Parathyroid adenoma (tissue), 2 donors: ENCODE results near the gene CCDC83.

Source experiments
- H2AFZ ChIP-seq: fragments of 300-600 bp; sonication (generic); one replicate; pipeline ENCODE4 v1.7.0; 2017; ENCODE audit warnings: antibody characterized with exemption, mild to moderate bottlenecking
- H3K27ac ChIP-seq: fragments of 300-600 bp; sonication (generic); one replicate; pipeline ENCODE4 v1.7.0; 2017
- H3K27me3 ChIP-seq: fragments of 300-600 bp; sonication (generic); one replicate; pipeline ENCODE4 v1.7.0; 2017; ENCODE audit warnings: low read length; ENCODE audit not compliant: control insufficient read depth, insufficient read depth
- H3K36me3 ChIP-seq: fragments of 300-600 bp; sonication (generic); one replicate; pipeline ENCODE4 v1.7.0; 2017; ENCODE audit warnings: low read length; ENCODE audit not compliant: control insufficient read depth, insufficient read depth
- H3K4me1 ChIP-seq: fragments of 300-600 bp; sonication (generic); one replicate; pipeline ENCODE4 v1.7.0; 2017; ENCODE audit warnings: control low read depth
- H3K4me2 ChIP-seq: fragments of 300-600 bp; sonication (generic); one replicate; pipeline ENCODE4 v1.7.0; 2017; ENCODE audit warnings: low read length
- H3K4me3 ChIP-seq: fragments of 300-600 bp; sonication (generic); one replicate; pipeline ENCODE4 v1.7.0; 2017; ENCODE audit warnings: low read depth, low read length
- H3K79me2 ChIP-seq: fragments of 300-600 bp; sonication (generic); one replicate; pipeline ENCODE4 v1.7.0; 2017; ENCODE audit warnings: control low read depth
- H3K9ac ChIP-seq: fragments of 300-600 bp; sonication (generic); one replicate; pipeline ENCODE4 v1.7.0; 2017; ENCODE audit warnings: mild to moderate bottlenecking
- H3K9me3 ChIP-seq: fragments of 300-600 bp; sonication (generic); one replicate; pipeline ENCODE4 v1.7.0; 2017; ENCODE audit warnings: low read length; ENCODE audit not compliant: control insufficient read depth
- TF ChIP-seq, protein P1 (sequence below): fragments of 300-600 bp; sonication (generic); IDR thresholded peaks from one replicate; pipeline ENCODE4 v1.7.0; 2017; ENCODE audit warnings: antibody characterized with exemption, mild to moderate bottlenecking
- donor health status: primary hyperparathyroidism.

The CCDC83 gene

DNA sequence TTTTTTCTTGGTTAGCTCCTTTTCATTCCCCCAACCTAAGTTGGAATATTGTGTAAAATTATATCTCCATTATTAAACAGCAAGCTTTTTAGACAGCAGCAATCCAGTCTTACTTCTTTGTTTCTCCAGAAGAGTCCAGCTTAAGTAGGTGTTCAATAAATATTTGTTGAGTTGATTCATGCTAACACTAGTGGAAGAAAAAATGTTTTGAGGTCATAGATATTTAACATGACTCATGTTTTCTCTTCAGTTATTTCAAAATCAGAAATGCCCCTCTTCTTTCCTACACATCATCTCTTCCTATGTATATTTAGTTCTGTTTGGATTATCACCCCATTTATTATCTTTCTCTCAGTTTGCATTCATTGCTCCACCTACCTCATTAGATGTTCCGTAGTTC lies 20.3 kb downstream of the CCDC83 start:
- no peak overlapping the region for H3K9ac ChIP-seq
- no peaks in the 10 kb centered on the region for H3K79me2 ChIP-seq
- TF ChIP-seq, protein P1, sequence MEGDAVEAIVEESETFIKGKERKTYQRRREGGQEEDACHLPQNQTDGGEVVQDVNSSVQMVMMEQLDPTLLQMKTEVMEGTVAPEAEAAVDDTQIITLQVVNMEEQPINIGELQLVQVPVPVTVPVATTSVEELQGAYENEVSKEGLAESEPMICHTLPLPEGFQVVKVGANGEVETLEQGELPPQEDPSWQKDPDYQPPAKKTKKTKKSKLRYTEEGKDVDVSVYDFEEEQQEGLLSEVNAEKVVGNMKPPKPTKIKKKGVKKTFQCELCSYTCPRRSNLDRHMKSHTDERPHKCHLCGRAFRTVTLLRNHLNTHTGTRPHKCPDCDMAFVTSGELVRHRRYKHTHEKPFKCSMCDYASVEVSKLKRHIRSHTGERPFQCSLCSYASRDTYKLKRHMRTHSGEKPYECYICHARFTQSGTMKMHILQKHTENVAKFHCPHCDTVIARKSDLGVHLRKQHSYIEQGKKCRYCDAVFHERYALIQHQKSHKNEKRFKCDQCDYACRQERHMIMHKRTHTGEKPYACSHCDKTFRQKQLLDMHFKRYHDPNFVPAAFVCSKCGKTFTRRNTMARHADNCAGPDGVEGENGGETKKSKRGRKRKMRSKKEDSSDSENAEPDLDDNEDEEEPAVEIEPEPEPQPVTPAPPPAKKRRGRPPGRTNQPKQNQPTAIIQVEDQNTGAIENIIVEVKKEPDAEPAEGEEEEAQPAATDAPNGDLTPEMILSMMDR: no peak
- H3K36me3 ChIP-seq: no peaks in the 10 kb centered on the region
- H3K27me3 ChIP-seq: no peaks in the 10 kb centered on the region
- H3K27ac ChIP-seq: no peak overlapping the region
- H3K4me2 ChIP-seq: no peak overlapping the region
- no peak overlapping the region for H3K4me3 ChIP-seq
- no peaks in the 10 kb centered on the region for H3K4me1 ChIP-seq
- H2AFZ ChIP-seq: no peak overlapping the region
- no peaks in the 10 kb centered on the region for H3K9me3 ChIP-seq

DNA sequence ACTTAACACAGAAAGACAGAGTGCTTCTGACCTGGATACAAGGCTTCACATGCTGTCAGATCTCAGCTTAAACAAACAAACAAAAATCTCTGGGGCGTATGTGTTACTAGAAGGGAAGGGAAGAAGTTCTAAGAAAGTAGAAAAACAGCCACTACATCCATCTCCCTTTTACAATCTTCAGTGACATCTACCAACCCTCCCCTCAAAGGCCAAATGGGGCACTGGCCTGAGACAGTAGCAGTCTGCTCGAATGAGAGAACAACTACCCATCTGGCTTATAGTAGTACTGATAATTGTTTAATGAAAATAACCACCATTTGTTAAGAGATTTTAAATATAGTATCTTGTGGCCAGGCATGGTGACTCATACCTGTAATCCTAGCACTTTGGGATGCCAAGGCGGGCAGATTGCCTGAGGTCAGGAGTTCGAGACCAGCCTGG lies 29.4 kb downstream of the CCDC83 start:
- TF ChIP-seq, protein P1: no peak

DNA sequence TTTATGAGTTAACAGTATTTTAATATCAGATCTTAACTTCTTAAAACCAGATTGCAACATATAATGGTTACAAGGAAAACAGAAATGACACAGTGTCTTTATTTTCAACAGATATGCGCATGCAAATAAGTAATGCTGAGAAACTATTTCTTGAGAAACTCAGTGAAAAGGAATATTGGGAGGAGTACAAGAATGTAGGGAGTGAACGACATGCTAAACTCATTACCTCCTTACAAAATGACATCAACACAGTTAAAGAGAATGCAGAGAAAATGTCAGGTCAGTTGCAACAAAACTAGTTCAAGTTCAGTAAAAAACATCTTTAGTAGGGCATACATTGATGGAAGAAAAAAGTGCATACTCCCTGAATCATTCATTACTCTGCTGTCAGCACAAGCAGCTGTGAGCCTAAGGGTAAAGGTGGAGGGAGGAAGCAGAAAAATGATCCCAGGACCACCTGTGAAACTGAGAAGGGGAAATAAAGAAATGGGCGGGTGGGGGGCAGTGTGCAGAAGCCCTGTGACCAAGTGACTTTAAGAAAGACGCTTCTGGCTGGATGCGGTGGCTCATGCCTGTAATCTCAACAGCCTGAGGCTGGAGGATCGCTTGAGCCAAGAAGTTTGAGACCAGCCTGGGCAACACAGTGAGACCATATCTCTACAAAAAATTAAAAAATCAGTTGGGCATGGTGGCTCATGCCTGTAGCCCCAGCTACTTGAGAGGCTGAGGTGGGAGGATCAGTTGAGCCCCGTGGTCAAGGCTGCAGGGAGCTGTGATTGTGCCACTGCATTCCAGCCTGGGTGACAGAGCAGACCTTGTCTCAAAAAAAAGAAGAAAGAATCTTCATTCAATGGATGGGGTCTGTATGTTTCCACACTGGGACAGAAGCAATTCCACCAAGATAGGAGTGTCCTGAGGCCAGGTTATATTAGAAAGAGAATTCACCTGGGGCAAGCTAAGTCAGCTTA lies 31.2 kb downstream of the CCDC83 start:
- Histone ChIP-seq H3K4me2 (no peak overlapping the region), H3K4me3 (no peak overlapping the region), H3K27me3 (no peaks in the 10 kb centered on the region), H3K79me2 (no peaks in the 10 kb centered on the region), H2AFZ (no peak overlapping the region), H3K9ac (no peak overlapping the region), H3K36me3 (no peaks in the 10 kb centered on the region), H3K9me3 (no peaks in the 10 kb centered on the region), H3K27ac (no peak overlapping the region), H3K4me1 (no peaks in the 10 kb centered on the region)
- TF ChIP-seq, protein P1: no peak

More for the DNA sequence above, 29.4 kb downstream of the CCDC83 start:
- no peaks in the 10 kb centered on the region for H3K36me3 ChIP-seq
- H3K4me1 ChIP-seq: no peaks in the 10 kb centered on the region
- H3K79me2 ChIP-seq: no peaks in the 10 kb centered on the region
- no peaks in the 10 kb centered on the region for H3K27me3 ChIP-seq
- no peak overlapping the region for H3K27ac ChIP-seq
- H3K9me3 ChIP-seq: no peaks in the 10 kb centered on the region
- no peak overlapping the region for H3K4me3 ChIP-seq
- no peak overlapping the region for H3K4me2 ChIP-seq
- H2AFZ ChIP-seq: no peak overlapping the region
- H3K9ac ChIP-seq: no peak overlapping the region

DNA sequence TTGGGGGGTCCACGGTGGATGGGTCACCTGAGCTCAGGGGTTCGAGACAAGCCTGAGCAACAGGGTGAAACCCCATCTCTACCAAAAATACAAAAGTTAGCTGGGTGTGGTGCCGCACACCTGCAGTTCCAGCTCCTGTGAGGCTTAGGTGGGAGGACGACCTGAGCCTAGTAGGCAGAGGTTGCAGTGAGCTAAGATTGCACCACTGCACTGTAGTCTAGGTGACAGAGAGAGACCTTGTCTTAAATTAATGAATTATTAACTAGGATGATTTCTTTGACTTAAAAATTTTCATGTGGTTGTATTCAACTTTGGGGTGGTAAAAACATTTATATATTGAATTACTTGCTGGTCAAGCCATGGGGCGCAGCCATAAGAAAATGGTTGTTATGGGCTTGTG lies 33.9 kb downstream of the CCDC83 start:
- Histone ChIP-seq H3K4me1 (no peaks in the 10 kb centered on the region), H3K9ac (no peak overlapping the region), H3K27ac (no peak overlapping the region), H2AFZ (no peak overlapping the region), H3K4me3 (no peak overlapping the region), H3K79me2 (no peaks in the 10 kb centered on the region), H3K4me2 (no peak overlapping the region), H3K9me3 (no peaks in the 10 kb centered on the region), H3K27me3 (no peaks in the 10 kb centered on the region), H3K36me3 (no peaks in the 10 kb centered on the region)
- TF ChIP-seq, protein P1: no peak
